GM12878 (cell line): ENCODE measurements around the gene ADGRD2. TPM values are rescaled to one million over a fixed set of nuclear protein-coding genes. Genes with fewer than 3 reads are reported as not detected.
A peak's percentile ranks its signal among the peaks of the same experiment; 100 is the strongest.

Source experiments
- ATAC-seq: fragments of 200-7000 bp; cut with Tn5 transposase; 3 replicates; pipeline ENCODE4 v1.9.1; 2020; ENCODE audit warnings: mild to moderate bottlenecking, moderate library complexity
- BruUV-seq: library from RNA; stranded (reverse); fragments of 400-500 nt; replicated peaks from 2 replicates; lab custom pipeline; 2021; lab: Mats Ljungman, UMichigan
- CTCF ChIA-PET: fragments of 300-600 bp; sonication (Branson Sonifier 250); formaldehyde crosslinking; extraction: SDS; loops from one replicate; lab custom pipeline; 2021; ENCODE audit warnings: inconsistent platforms; lab: Yijun Ruan, JAX
- POLR2A ChIA-PET: fragments of 350-600 bp; formaldehyde crosslinking; extraction: SDS; loops from one replicate; lab custom pipeline; 2021; ENCODE audit warnings: inconsistent platforms; lab: Charles Lee
- RAD21 ChIA-PET: fragments of 300-600 bp; sonication (Branson Sonifier 250); formaldehyde crosslinking; loops from one replicate; lab custom pipeline; 2023; ENCODE audit warnings: antibody characterized with exemption; ENCODE audit not compliant: unreplicated experiment; lab: Charles Lee
- SMC1A ChIA-PET: fragments of 300-600 bp; sonication (Branson Sonifier 250); formaldehyde crosslinking; loops from one replicate; lab custom pipeline; 2023; ENCODE audit not compliant: unreplicated experiment, uncharacterized antibody; lab: Charles Lee
- DNase-seq: peaks from one replicate; pipeline ENCODE4 v3.0.0-alpha.2; 2011; ENCODE audit warnings: low read depth, low spot score
- FAIRE-seq: peaks from 3 replicates; lab custom pipeline; 2011; peaks lifted over from hg19 to GRCh38; lab: Jason Lieb, UNC
- H2AFZ ChIP-seq: 2 replicates; pipeline ENCODE4 v1.6.0; 2011; ENCODE audit warnings: low read depth, low read length, control low read depth; ENCODE audit not compliant: control insufficient read depth
- H3K27ac ChIP-seq: 2 replicates; pipeline ENCODE4 v1.5.1; 2011; ENCODE audit warnings: control low read depth; ENCODE audit not compliant: control insufficient read depth, insufficient read depth
- H3K27me3 ChIP-seq, 2 experiments: replicated peaks in 1 of 2; 2 replicates each; pipeline versions ENCODE4 v1.6.0 to v1.6.1; 2011; ENCODE audit warnings: low read length in 1 of 2; ENCODE audit not compliant: control insufficient read depth in 2 of 2, insufficient read depth in 2 of 2
- H3K36me3 ChIP-seq, 2 experiments: 2 replicates each; pipeline ENCODE4 v1.5.1; 2011; ENCODE audit warnings: low read length in 1 of 2; ENCODE audit not compliant: control insufficient read depth in 2 of 2, insufficient read depth in 2 of 2
- H3K4me1 ChIP-seq: 2 replicates; pipeline ENCODE4 v1.6.1; 2011; ENCODE audit warnings: mild to moderate bottlenecking, low read length, moderate library complexity, mixed read lengths; ENCODE audit not compliant: control insufficient read depth, insufficient read depth
- H3K4me2 ChIP-seq: 2 replicates; pipeline ENCODE4 v1.6.0; 2011; ENCODE audit warnings: control low read depth; ENCODE audit not compliant: control insufficient read depth, insufficient read depth
- H3K4me3 ChIP-seq: fragments of 200-600 bp; sonication (generic); 2 replicates; pipeline ENCODE4 v1.5.1; 2016
- H3K79me2 ChIP-seq: 2 replicates; pipeline ENCODE4 v1.6.0; 2011; ENCODE audit warnings: low read length; ENCODE audit not compliant: control insufficient read depth, insufficient read depth
- H3K9ac ChIP-seq: 2 replicates; pipeline ENCODE4 v1.8.0; 2011; ENCODE audit warnings: low read length, control low read depth, mixed read lengths; ENCODE audit not compliant: control insufficient read depth, insufficient read depth
- H3K9me3 ChIP-seq: replicated peaks from 3 replicates; pipeline ENCODE4 v1.5.1; 2011; ENCODE audit warnings: mild to moderate bottlenecking, low read length; ENCODE audit not compliant: control insufficient read depth, insufficient read depth
- H4K20me1 ChIP-seq: 2 replicates; pipeline ENCODE4 v1.6.0; 2011; ENCODE audit not compliant: control insufficient read depth, insufficient read depth
- ATF7 ChIP-seq: fragments of 450-650 bp; IDR thresholded peaks from 2 replicates; pipeline ENCODE4 v1.6.1; 2016; ENCODE audit warnings: low read depth, mild to moderate bottlenecking
- CBFB ChIP-seq: IDR thresholded peaks from 2 replicates; pipeline ENCODE4 v1.6.1; 2016; ENCODE audit warnings: antibody characterized with exemption, low read depth
- CEBPB ChIP-seq, 2 experiments: fragments of 150-350 bp in 1 of 2; IDR thresholded peaks; 2 replicates each; pipeline ENCODE4 v1.6.1; 2012 to 2014; ENCODE audit warnings: low read depth in 2 of 2, low read length in 2 of 2, borderline replicate concordance in 1 of 2, inconsistent platforms in 1 of 2
- CHD1 ChIP-seq: IDR thresholded peaks from 2 replicates; pipeline ENCODE4 v1.6.1; 2012; ENCODE audit warnings: low read depth, low read length, improper control_type of control experiment
- CUX1 ChIP-seq: IDR thresholded peaks from 2 replicates; pipeline ENCODE4 v1.6.1; 2012; ENCODE audit warnings: improper control_type of control experiment, low read depth, low read length; ENCODE audit not compliant: insufficient replicate concordance
- IRF4 ChIP-seq: IDR thresholded peaks from 2 replicates; pipeline ENCODE4 v1.6.1; 2011; ENCODE audit warnings: low read depth, low read length
- JUND ChIP-seq: IDR thresholded peaks from 2 replicates; pipeline ENCODE4 v1.6.1; 2012; ENCODE audit warnings: low read depth, mild to moderate bottlenecking, low read length, improper control_type of control experiment, moderate library complexity
- SREBF1 ChIP-seq: IDR thresholded peaks from 2 replicates; pipeline ENCODE4 v1.6.1; 2012; ENCODE audit warnings: mild to moderate bottlenecking, low read length
- ZNF24 ChIP-seq: fragments of 450-650 bp; IDR thresholded peaks from 2 replicates; pipeline ENCODE4 v1.6.1; 2017; ENCODE audit warnings: antibody characterized with exemption, mild to moderate bottlenecking
- WGBS: methylation state at CpG from one replicate; pipeline ENCODE4 v1.1.6; 2016; ENCODE audit warnings: low lambda C conversion rate; ENCODE audit not compliant: insufficient replicate concordance, insufficient coverage; ENCODE audit errors: missing lambda C conversion rate; 5-methylcytosine and 5-hydroxymethylcytosine counted together
- in situ Hi-C: fragments of 300-500 bp; cut with MboI; formaldehyde crosslinking; loops from 9 replicates; pipeline ENCODE4 v1.14.3; 2018; ENCODE audit warnings: mixed read lengths
- intact Hi-C: fragments of 100-400 bp; cut with micrococcal nuclease; formaldehyde crosslinking; loops from one replicate; pipeline ENCODE4 v1.14.2; 2022; ENCODE audit not compliant: unreplicated experiment
- polyA plus RNA-seq, 11 experiments: library from polyadenylated mRNA; depleted of rRNA in 4 of 11; unstranded in 6 of 11; stranded (reverse) in 5 of 11; fragments of >200 nt; fragmentation: Nextera tagmentation in 4 of 11; fragmentation: Illumina TruSeq in 1 of 11; extraction: Ambion mirVana in 4 of 11; extraction: Trizol in 1 of 11; gene quantifications; 1 replicate in 1 of 11; 2 replicates in 10 of 11; pipeline versions ENCODE4 v1.2.1 to v1.2.3, GENCODE V29; 2011 to 2016; ENCODE audit warnings: inconsistent platforms in 2 of 11, missing spikeins in 2 of 11, low read depth in 1 of 11
- total RNA-seq, 4 experiments: library from RNA; depleted of rRNA in 3 of 4; stranded (reverse); fragments of >200 nt in 3 of 4; fragmentation: Illumina TruSeq in 1 of 4; extraction: Trizol in 1 of 4; gene quantifications; 2 replicates each; pipeline versions ENCODE4 v1.2.1 to v1.2.3, GENCODE V29; 2013 to 2021
- TF ChIP-seq, protein P1 (sequence below): fragments of 450-650 bp; IDR thresholded peaks from 2 replicates; pipeline ENCODE4 v1.6.1; 2018; ENCODE audit warnings: mild to moderate bottlenecking, low read depth, moderate library complexity; ENCODE audit not compliant: partially characterized antibody

ADGRD2 gene
- total and polyA plus RNA-seq, 10 of the 15 experiments (the other 5 are each of a cell fraction or from before 2014, with no cell fraction given): not detected

DNA sequence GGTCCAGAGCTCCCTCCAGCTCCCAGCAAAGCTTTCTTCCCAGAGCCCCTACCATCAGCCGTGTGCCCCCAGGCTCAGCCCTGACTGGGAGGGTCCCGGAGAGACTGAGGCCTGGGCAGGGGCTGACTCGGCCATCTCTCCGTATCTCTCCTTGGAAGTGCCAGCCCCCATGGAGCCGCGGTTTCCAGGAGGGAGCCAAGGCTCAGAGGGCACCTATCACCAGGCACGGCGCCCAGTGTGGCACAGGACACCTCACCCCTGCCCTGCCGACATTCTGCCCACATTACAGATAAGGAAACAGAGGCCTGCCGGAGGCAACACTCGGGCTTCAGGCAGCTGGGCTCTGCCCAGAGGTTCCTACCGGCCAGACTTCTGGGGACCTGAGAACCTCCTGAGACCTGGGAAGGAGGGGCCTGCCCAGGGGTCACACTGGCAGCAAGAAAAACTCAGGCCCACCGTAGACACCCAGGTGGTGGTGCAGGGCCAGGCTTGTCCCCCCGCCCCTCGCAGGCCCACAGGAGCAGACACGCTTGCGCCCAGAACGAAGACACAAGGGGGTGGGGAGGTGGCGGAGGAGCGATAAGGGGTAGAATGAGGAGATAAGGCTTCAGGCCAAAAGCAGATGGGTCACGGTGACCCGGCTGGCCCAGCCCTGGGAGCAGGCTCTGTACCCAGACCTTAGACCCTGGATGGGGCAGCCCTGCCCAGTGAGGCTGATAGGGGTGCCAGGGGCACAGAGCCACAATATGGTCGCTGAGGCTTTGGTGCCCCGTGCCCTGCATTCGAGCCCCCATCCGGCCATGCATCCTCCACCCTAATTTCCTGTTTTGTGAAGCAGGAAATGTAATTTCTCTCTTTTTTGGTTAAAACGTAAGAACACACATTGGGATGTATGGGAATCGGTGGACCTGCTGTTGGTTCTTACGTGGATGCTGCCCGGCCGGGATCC, 45.1 kb downstream of the ADGRD2 start:
- Histone ChIP-seq H4K20me1 (no peaks in the 10 kb centered on the region), H3K9me3 (no peaks in the 10 kb centered on the region), H3K27me3 (no peaks in the 10 kb centered on the region; a peak in 1 of 4 replicates), H3K9ac (no peak overlapping the region), H3K4me2 (peak overlapping the region; percentile 2; the same call in 1 of the 2 replicates), H3K4me3 (no peak overlapping the region)
- no peak for ATAC-seq
- no peak for TF ChIP-seq CUX1
- TF ChIP-seq CBFB: no peak
- TF ChIP-seq JUND: no peak
- no peak for TF ChIP-seq CEBPB (IDR thresholded peaks at IDR 0.05; ENCODE audit: borderline replicate concordance in 1 of 2, low read depth in 2 of 2, low read length in 2 of 2)
- TF ChIP-seq IRF4: no peak
- no peak for TF ChIP-seq ZNF24
- no peak for TF ChIP-seq ATF7
- TF ChIP-seq CHD1: no peak
- TF ChIP-seq SREBF1: no peak
- TF ChIP-seq, protein P1, sequence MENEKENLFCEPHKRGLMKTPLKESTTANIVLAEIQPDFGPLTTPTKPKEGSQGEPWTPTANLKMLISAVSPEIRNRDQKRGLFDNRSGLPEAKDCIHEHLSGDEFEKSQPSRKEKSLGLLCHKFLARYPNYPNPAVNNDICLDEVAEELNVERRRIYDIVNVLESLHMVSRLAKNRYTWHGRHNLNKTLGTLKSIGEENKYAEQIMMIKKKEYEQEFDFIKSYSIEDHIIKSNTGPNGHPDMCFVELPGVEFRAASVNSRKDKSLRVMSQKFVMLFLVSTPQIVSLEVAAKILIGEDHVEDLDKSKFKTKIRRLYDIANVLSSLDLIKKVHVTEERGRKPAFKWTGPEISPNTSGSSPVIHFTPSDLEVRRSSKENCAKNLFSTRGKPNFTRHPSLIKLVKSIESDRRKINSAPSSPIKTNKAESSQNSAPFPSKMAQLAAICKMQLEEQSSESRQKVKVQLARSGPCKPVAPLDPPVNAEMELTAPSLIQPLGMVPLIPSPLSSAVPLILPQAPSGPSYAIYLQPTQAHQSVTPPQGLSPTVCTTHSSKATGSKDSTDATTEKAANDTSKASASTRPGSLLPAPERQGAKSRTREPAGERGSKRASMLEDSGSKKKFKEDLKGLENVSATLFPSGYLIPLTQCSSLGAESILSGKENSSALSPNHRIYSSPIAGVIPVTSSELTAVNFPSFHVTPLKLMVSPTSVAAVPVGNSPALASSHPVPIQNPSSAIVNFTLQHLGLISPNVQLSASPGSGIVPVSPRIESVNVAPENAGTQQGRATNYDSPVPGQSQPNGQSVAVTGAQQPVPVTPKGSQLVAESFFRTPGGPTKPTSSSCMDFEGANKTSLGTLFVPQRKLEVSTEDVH: no peak
- TF ChIP-seq, all 136 proteins: peak for 0
- H3K36me3 ChIP-seq: no peaks in the 10 kb centered on the region
- intact Hi-C loops: no loop called here
- ChIA-PET SMC1A (interaction anchor here (1.1 kb wide), 1 partner anchor 41 kb away, joined by 4 read pairs; no protein-coding TSS in a partner anchor), RAD21 (no interaction called here), CTCF (no interaction called here), POLR2A (no interaction called here)
- no peak overlapping the region for H2AFZ ChIP-seq
- no TSS peak for BruUV-seq
- no peak for DNase-seq
- 65% methylated on average over 31 of the region's 31 CpGs for WGBS
- no peak for FAIRE-seq
- in situ Hi-C loops: no loop called here
- no peaks in the 10 kb centered on the region for H3K79me2 ChIP-seq
- no peak overlapping the region for H3K27ac ChIP-seq
- H3K4me1 ChIP-seq: peaks cover 31% of the 10 kb centered on the region
